Testis (tissue), 3 donors: ENCODE results near the gene LAX1. TPM values are rescaled to one million over a fixed set of nuclear protein-coding genes. Genes with fewer than 3 reads are reported as not detected.
A peak's percentile ranks its signal among the peaks of the same experiment; 100 is the strongest.
"Not testable (repeated sequence)": the region's sequence is repeated elsewhere in the genome, so short reads cannot be mapped to it uniquely, and the experiment has no call there.

Experiments
- DNase-seq: peaks from one replicate; pipeline ENCODE4 v3.0.0-alpha.2; 2019
- H3K27ac ChIP-seq, 2 donors: fragments of 200-600 bp; sonication (generic); one replicate each; pipeline ENCODE4 v1.5.1; 2019
- H3K27me3 ChIP-seq: fragments of 200-600 bp; sonication (generic); one replicate; pipeline ENCODE4 v1.5.1; 2019
- H3K36me3 ChIP-seq: fragments of 200-600 bp; sonication (generic); one replicate; pipeline ENCODE4 v1.5.1; 2017; ENCODE audit warnings: low read depth; ENCODE audit errors: missing control alignments
- H3K4me1 ChIP-seq: fragments of 200-600 bp; sonication (generic); one replicate; pipeline ENCODE4 v1.5.1; 2019
- H3K4me3 ChIP-seq, 2 donors: fragments of 200-600 bp; sonication (generic); one replicate each; pipeline ENCODE4 v1.5.1; 2017 to 2019
- H3K9me3 ChIP-seq: fragments of 200-600 bp; sonication (generic); one replicate; pipeline ENCODE4 v1.5.1; 2017
- POLR2A ChIP-seq: fragments of 450-650 bp; IDR thresholded peaks from one replicate; pipeline ENCODE4 v1.6.1; 2017; ENCODE audit warnings: antibody characterized with exemption, mild to moderate bottlenecking, moderate library complexity
- WGBS, 2 donors: methylation state at CpG; one replicate each; pipeline ENCODE4 v1.1.5; 2018; 5-methylcytosine and 5-hydroxymethylcytosine counted together
- intact Hi-C: fragments of 100-400 bp; cut with DNase I; formaldehyde crosslinking; loops from one replicate; pipeline ENCODE4 v1.15.1; 2023; ENCODE audit warnings: low total_unique reads
- polyA plus RNA-seq: library from polyadenylated mRNA; stranded (reverse); fragments of 350-450 nt; fragmentation: Illumina TruSeq; extraction: RNeasy Lipid Tissue Mini Kit (QIAGEN cat#74804); gene quantifications from one replicate; pipeline ENCODE4 v1.2.3, GENCODE V29; 2014; ENCODE audit warnings: low read depth, low replicate concordance; ENCODE audit not compliant: insufficient read depth
- total RNA-seq, 2 donors: library from RNA; depleted of rRNA; stranded (reverse); fragments of >200 nt; gene quantifications; one replicate each; pipeline ENCODE4 v1.2.3, GENCODE V29; 2016
- TF ChIP-seq, protein P1 (sequence below), 3 experiments: fragments of 450-650 bp in 2 of 3; fragments of 200-600 bp in 1 of 3; sonication (generic) in 1 of 3; IDR thresholded peaks; one replicate each; pipeline ENCODE4 v1.5.1; 2016 to 2019; ENCODE audit warnings: antibody characterized with exemption in 3 of 3, mild to moderate bottlenecking in 2 of 3, moderate library complexity in 1 of 3

Gene LAX1
- total and polyA plus RNA-seq, 3 donors from 2014 or later = 0.26 to 0.37 TPM; not detected in 1

DNA sequence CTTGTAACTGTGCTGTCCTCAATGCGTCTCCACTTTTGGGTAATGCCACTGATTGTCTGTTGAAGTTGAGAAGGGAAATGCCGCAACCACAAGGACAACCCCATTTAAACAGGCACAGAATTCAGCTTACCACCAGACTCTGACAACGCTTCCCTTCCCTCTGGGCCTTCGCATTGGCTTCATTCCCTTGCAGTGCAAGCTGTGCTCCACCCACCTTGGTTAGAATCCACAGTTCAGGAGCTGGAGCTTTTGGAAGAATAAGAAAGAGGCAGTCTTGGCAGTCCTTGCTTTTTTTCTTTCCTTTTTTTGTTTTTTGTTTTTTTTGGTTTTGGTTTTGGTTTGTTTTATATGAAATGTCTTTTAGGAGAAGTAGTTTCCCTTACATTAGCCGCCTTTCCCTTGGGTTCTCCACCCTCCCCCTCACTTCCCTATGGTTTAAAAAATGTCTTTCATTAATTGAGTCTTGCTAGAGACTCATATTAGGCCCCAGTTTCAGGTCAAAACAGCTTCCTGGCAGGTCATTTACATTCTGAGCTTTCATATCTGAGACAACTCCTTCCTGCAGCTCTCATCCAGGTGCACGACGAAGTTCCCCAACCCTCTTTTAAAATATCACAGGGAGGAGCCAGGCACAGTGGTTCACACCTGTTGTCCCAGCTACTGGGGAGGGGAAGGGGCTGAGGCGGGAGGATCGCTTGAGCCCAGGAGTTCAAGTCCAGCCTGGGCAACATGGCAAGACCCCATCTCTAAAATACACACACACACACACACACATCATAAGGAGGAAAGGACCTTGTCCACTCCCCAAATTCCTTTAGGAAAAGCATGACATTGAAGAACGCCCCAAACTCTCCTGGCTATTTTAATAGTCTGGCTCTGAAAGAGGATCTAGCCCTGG, 20.7 kb upstream of the LAX1 start:
- Histone ChIP-seq H3K4me1 (no peaks in the 10 kb centered on the region), H3K36me3 (no peaks in the 10 kb centered on the region), H3K9me3 (no peaks in the 10 kb centered on the region), H3K4me3 (no peak overlapping the region), H3K27ac (peak overlapping the region in 1 of 2 donors; percentile 9), H3K27me3 (no peaks in the 10 kb centered on the region)
- peak; percentile 69 for DNase-seq
- intact Hi-C loops = no loop called here
- no peak for TF ChIP-seq POLR2A
- TF ChIP-seq, protein P1, sequence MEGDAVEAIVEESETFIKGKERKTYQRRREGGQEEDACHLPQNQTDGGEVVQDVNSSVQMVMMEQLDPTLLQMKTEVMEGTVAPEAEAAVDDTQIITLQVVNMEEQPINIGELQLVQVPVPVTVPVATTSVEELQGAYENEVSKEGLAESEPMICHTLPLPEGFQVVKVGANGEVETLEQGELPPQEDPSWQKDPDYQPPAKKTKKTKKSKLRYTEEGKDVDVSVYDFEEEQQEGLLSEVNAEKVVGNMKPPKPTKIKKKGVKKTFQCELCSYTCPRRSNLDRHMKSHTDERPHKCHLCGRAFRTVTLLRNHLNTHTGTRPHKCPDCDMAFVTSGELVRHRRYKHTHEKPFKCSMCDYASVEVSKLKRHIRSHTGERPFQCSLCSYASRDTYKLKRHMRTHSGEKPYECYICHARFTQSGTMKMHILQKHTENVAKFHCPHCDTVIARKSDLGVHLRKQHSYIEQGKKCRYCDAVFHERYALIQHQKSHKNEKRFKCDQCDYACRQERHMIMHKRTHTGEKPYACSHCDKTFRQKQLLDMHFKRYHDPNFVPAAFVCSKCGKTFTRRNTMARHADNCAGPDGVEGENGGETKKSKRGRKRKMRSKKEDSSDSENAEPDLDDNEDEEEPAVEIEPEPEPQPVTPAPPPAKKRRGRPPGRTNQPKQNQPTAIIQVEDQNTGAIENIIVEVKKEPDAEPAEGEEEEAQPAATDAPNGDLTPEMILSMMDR (IDR thresholded peaks at IDR 0.05) = no peak
- 58 to 65% methylated on average over 10 of the region's 10 CpGs for WGBS, 2 donors

DNA sequence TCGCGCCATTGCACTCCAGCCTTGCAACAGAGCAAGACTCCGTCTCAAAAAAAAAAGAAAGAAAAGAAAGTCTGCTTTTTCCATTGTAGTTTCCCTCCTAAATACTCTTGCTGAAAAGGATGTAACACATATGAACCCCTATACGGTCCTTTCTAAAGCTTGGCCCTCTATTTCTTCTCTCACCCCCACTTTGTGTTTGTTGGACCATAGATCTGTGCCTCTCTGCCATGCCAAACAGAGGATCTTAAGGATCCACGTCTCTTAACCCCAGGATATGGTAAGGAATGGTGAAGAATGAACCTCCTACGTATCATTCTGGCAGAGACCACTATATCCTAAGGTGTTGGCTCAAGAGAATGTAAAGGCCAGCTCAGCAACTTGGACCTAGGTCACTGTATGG, 18.7 kb upstream of the LAX1 start:
- H3K27ac ChIP-seq = no peak overlapping the region
- intact Hi-C loops = no loop called here
- no peak overlapping the region for H3K4me3 ChIP-seq
- H3K36me3 ChIP-seq = no peaks in the 10 kb centered on the region
- H3K9me3 ChIP-seq = no peaks in the 10 kb centered on the region
- peaks cover 3% of the 10 kb centered on the region for H3K4me1 ChIP-seq
- TF ChIP-seq, protein P1 (IDR thresholded peaks at IDR 0.05) = no peak
- TF ChIP-seq POLR2A = no peak
- DNase-seq = no peak
- 93 to 96% methylated on average over 6 of the region's 6 CpGs for WGBS, 2 donors
- H3K27me3 ChIP-seq = no peaks in the 10 kb centered on the region

DNA sequence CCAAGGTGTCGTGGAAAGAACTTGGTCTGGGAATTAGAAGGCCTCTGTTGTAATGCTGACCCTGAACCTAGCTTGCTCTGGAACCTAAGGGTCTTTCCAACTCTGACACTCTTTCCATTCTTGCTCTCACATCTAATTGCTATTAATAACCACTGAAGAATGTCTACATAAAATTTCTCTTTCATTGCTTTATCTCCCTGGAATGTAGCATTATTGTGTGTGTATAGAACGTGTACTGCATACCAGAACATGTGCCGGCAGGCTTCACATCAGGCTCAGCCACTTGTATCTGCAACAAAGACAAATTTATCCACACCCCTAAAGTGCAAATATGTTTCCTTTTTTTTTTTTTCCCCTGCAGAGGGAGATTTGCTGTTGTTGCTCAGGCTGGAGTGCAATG, 13.9 kb upstream of the LAX1 start:
- WGBS, 2 donors = 45 to 58% methylated on average over 3 of the region's 3 CpGs

DNA sequence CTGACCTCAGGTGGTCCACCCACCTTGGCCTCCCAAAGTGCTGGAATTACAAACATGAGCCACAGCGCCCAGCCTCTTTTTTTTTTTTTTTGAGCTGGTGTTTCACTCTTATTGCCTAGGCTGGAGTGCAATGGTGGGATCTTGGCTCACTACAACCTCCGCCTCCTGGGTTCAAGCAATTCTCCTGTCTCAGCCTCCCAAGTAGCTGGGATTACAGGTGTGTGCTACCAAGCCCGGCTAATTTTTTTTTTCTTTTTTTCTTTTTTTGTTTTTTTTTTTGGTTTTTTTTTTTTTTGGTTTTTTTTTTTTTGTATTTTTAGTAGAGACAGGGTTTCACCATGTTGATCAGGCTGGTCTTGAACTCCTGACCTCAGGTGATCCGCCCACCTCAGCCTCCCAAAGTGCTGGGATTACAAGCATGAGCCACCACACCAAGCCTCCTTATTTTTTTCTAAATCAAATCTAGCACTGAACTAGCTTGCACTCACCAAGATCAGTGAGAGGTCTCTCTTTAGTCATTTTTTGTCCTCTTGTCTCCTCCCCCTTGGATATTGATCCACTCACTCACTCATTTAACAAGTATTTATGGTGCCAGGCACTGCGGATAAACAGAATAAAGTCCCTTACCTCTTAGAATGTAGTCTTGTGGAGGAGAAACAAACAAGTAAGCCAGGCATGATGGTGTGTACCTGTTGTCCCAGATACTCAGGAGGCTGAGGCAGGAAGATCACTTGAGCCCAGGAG, 13.2 kb upstream of the LAX1 start:
- H3K4me3 ChIP-seq, H3K27me3 ChIP-seq, intact Hi-C loops, H3K4me1 ChIP-seq, H3K27ac ChIP-seq, DNase-seq, H3K36me3 ChIP-seq, H3K9me3 ChIP-seq: not testable (repeated sequence)
- 94 to 96% methylated on average over 4 to 5 of the region's 5 CpGs for WGBS, 2 donors

More for the DNA sequence above, 13.9 kb upstream of the LAX1 start:
- H3K4me3 ChIP-seq = no peak overlapping the region
- DNase-seq = no peak
- H3K27me3 ChIP-seq = no peaks in the 10 kb centered on the region
- H3K27ac ChIP-seq = no peak overlapping the region
- intact Hi-C loops = no loop called here
- no peaks in the 10 kb centered on the region for H3K36me3 ChIP-seq
- TF ChIP-seq, protein P1 (IDR thresholded peaks at IDR 0.05) = no peak
- no peak for TF ChIP-seq POLR2A
- H3K9me3 ChIP-seq = no peaks in the 10 kb centered on the region
- H3K4me1 ChIP-seq = peaks cover 3% of the 10 kb centered on the region

DNA sequence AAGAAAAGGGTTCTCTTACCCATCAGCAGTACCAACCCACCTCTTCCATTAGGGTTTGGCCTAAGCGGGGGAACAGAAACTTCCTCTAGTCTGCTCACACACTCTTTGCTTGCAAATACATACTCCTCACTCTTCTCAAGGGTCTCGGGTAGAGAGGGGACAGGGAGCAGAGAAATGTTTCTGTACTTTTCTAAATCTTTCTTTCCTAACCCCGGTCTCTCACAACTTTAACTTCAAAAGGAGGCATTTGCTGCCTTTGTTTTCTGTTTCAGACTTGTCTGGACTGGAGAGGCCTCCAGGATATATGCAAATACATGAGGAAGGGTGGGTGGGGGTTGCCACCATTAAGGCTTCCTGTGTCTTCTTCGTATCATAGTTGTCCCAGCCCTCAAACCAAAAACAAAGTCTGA, 10.5 kb upstream of the LAX1 start:
- Histone ChIP-seq H3K9me3 (no peaks in the 10 kb centered on the region), H3K27ac (no peak overlapping the region), H3K36me3 (no peaks in the 10 kb centered on the region), H3K4me1 (peaks cover 3% of the 10 kb centered on the region), H3K4me3 (no peak overlapping the region), H3K27me3 (no peaks in the 10 kb centered on the region)
- intact Hi-C loops = no loop called here
- TF ChIP-seq, protein P1 (IDR thresholded peaks at IDR 0.05) = no peak
- TF ChIP-seq POLR2A = no peak
- 90 to 91% methylated on average over 4 of the region's 4 CpGs for WGBS, 2 donors
- DNase-seq = no peak
